NCI-H146 (cell line): Measurements from ENCODE around the gene WNT5A.

ENCODE experiments used
- DNase-seq: peaks from one replicate; lab custom pipeline; 2025; lab: John Stamatoyannopoulos, UW

The WNT5A gene

GRCh38 chr3:55446850-55447249 lies 40.3 kb downstream of the WNT5A start:
- DNase-seq: no peak

- DNase-seq: no peak
Observed at GRCh38 chr3:55445551-55445950, 41.6 kb downstream of the WNT5A start.

GRCh38 chr3:55443346-55443745 lies 43.8 kb downstream of the WNT5A start:
- DNase-seq: no peak

- DNase-seq: no peak
Observed at GRCh38 chr3:55442861-55443260, 44.2 kb downstream of the WNT5A start.

- peak; percentile 3 for DNase-seq
Observed at GRCh38 chr3:55441499-55441898, 45.6 kb downstream of the WNT5A start.

- DNase-seq: no peak
Observed at GRCh38 chr3:55440104-55440708, 46.9 kb downstream of the WNT5A start.

- DNase-seq: no peak
Observed at GRCh38 chr3:55439657-55440056, 47.4 kb downstream of the WNT5A start.

- no peak for DNase-seq
Observed at GRCh38 chr3:55436644-55437043, 50.5 kb downstream of the WNT5A start.

GRCh38 chr3:55435491-55435890 lies 51.6 kb downstream of the WNT5A start:
- no peak for DNase-seq

- DNase-seq: peak; percentile 1
Observed at GRCh38 chr3:55434789-55435188, 52.3 kb downstream of the WNT5A start.

GRCh38 chr3:55431041-55431440 lies 56.1 kb downstream of the WNT5A start:
- no peak for DNase-seq

- DNase-seq: no peak
Observed at GRCh38 chr3:55427739-55428138, 59.4 kb downstream of the WNT5A start.

- no peak for DNase-seq
Observed at GRCh38 chr3:55426486-55426885, 60.6 kb downstream of the WNT5A start.

- no peak for DNase-seq
Observed at GRCh38 chr3:55423782-55424181, 63.3 kb downstream of the WNT5A start.

- no peak for DNase-seq
Observed at GRCh38 chr3:55417211-55417610, 69.9 kb downstream of the WNT5A start.

GRCh38 chr3:55416331-55416821 lies 70.7 kb downstream of the WNT5A start:
- peak; percentile 71 for DNase-seq
